Retinal pigment epithelial cell (primary cell): ENCODE measurements around the gene RUNX1.

ENCODE experiments used
- DNase-seq: peaks from one replicate; pipeline ENCODE4 v3.0.0-alpha.2; 2010; ENCODE audit warnings: low read depth
- H3K4me3 ChIP-seq: 2 replicates; pipeline ENCODE4 v1.5.1; 2011; ENCODE audit warnings: mild to moderate bottlenecking, low read length, control low read depth, moderate library complexity
- TF ChIP-seq, protein P1 (sequence below): conservative IDR thresholded peaks from 2 replicates; pipeline ENCODE4 v1.5.1; 2011; ENCODE audit warnings: low read depth, low read length, control low read depth, inconsistent platforms

The RUNX1 gene

DNA sequence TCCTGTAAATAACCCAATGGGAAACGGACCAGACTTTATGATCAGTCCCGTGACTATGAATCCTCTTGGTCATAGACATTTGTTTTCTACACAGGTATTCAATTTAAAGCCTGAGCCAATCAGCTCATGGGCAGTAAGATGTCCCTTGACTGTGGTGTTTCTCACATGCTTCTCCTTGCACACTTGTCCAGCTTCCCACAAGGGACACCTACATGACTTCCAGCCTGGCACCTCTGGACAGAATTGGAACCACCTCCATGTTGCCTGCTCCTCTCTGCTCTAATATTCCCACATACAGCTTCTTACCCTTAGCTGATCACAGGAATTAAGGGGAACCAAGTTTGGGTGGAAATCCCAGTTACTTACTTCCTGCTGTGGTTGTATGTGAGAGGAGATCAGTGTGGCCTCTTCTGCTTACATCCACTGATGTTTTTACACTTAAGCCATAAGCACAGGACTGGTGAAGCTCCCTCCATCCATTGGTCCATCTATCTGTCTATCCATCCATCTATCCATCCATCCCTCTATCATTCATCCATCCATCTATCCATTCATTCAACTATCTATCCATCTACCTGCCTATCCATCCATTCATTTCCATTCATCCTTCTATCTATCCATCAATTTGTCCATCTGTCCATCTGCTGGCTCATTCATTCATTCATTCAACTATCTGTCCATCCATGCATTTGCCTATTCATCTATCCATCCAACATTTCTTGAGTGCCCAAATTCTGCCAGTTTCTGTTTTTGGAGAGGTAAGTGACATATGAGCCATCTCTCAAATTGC lies 16.4 kb downstream of the RUNX1 start:
- no peak overlapping the region for H3K4me3 ChIP-seq
- TF ChIP-seq, protein P1, sequence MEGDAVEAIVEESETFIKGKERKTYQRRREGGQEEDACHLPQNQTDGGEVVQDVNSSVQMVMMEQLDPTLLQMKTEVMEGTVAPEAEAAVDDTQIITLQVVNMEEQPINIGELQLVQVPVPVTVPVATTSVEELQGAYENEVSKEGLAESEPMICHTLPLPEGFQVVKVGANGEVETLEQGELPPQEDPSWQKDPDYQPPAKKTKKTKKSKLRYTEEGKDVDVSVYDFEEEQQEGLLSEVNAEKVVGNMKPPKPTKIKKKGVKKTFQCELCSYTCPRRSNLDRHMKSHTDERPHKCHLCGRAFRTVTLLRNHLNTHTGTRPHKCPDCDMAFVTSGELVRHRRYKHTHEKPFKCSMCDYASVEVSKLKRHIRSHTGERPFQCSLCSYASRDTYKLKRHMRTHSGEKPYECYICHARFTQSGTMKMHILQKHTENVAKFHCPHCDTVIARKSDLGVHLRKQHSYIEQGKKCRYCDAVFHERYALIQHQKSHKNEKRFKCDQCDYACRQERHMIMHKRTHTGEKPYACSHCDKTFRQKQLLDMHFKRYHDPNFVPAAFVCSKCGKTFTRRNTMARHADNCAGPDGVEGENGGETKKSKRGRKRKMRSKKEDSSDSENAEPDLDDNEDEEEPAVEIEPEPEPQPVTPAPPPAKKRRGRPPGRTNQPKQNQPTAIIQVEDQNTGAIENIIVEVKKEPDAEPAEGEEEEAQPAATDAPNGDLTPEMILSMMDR = no peak
- no peak for DNase-seq

DNA sequence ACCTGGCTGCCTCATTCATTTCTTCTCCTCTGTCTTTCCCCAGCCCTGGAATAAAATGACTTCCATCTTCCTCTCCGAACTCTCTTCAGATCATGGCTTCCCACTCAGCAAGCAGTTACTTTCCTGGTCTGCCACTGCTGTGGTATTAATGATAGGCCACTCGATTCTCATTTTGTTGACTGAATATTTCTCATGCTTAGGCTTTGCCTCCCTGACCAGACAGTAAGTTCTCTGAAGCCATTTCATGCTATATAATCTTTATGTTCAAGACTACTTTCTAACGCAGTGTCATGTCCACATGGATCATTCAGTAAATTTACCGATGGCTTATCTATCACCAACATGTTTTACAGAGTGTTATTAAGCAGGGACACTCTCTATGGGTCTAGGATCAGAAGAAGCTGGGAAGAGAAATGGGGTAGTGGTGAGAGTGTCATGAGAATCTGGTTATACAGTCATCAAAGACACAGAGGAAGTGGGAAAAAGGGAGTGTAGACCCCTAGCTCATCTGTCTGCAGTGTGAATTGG lies 20.6 kb downstream of the RUNX1 start:
- TF ChIP-seq, protein P1 = no peak
- no peak overlapping the region for H3K4me3 ChIP-seq
- no peak for DNase-seq

DNA sequence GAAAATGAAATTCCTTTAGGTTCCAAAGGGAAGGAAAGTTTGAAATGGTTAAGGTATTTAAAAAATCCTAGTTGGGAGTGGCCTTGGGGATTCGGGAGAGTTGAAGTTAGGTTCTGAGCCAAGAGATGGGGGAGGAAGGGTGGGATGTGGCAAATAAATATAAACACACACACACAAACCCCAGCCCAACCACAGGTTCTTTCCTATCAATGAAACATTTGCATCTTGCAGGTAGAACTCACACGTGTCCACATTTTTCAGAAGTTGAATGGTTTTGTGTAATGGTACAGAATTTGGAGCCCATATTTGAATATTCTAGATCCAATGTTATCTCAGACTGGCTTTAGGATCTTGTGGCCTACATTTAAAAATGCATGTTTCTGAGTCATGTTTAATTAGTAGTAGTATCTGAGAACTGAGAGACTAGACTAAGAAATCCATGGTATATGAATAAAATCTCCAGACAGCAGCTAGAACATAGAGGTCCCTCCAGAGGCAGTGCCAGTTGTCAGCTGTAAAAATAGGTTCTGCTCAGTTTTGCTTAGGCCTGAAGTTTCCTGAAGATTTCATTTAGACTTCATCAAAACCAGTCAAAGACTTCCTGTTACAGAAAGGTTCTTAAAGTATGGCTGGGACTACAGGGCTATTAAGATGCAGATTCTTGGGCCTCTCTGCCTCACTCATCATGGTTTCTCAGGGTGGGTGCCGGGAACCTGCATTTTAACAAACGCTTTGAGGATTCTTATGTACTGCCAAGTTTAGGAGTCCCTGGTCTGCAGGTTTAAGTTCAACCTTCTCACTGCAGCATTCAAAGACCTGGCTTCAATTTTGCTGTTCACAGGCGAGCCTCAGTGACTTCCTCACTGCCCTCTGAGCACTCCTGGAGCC lies 21.3 kb downstream of the RUNX1 start:
- H3K4me3 ChIP-seq = no peak overlapping the region
- TF ChIP-seq, protein P1 = no peak
- no peak for DNase-seq

DNA sequence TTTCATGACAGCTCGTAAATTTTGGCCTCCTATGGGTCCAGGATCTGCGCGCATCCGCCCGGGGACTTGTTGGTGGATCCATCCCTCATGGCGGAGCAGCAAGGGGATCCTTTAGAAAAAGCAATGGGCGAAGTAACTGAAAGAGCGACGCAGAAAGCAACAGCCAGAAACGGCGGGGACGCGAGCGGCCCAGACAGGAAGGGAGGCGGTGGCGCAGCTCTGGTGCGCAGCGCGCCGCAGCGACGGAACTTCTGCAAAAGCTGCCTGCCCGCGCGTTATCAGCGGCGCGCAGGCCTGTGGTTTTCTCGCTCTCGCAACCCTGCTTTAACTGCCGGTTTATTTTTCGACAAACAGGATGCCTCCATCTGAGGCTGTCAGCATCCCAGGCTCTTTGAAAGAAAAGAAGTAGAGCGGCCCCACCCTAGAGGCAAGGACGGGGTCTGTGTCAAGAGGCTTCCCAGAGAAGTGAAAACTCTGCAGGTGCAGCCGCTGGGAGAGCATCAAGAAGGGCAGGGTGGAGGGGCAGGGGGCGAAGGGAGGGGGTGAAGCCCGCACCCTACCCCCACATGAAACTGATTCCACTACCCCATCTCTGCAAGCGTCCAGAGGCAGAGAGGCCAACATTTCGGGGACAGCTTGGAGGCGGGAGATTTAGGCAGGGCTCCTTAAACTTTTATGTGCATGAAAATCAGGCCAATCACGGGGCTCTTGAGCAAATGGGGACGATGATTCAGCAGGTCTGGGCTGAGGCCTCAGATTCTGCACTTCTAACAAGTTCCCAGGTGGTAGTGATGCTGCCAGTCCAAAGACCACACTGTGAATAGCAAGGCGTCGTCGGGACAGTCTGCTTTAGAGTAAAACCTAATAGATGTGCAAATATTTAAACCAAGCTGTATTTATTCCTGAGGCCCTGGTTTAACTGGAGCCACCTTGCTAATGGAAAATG lies 22.2 kb downstream of the RUNX1 start:
- TF ChIP-seq, protein P1 = no peak
- H3K4me3 ChIP-seq = peak overlapping the region; percentile 19
- no peak for DNase-seq

DNA sequence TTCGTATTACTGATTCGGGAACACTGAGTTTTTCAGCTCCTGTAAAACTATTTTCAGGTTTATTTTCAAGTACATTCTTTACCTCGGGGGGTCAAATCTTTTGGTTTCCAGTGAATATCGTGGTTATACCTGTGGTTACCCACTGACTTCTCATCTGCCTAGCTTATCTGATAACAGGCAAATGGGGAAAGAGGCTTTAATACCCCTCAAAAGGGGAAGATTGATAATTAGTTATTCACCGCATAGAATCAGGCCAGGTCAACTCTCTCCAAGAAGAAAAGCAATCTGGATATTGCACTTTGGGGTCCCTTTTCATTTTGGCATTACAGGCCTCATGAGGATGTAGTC lies 23.0 kb downstream of the RUNX1 start:
- no peak overlapping the region for H3K4me3 ChIP-seq
- TF ChIP-seq, protein P1 = no peak
- no peak for DNase-seq
